K562 (cell line): ENCODE measurements around the gene MELK.

Source experiments
- SMAD1 ChIP-seq: fragments of 150-350 bp; IDR thresholded peaks from 2 replicates; pipeline ENCODE4 v1.6.1; 2014; ENCODE audit warnings: low read length, low read depth; ENCODE audit not compliant: partially characterized antibody
- ZNF175 ChIP-seq: fragments of 200-800 bp; sonication (Bioruptor generic); IDR thresholded peaks from 2 replicates; pipeline ENCODE4 v1.6.1; 2016; ENCODE audit warnings: low read depth, mild to moderate bottlenecking, missing genetic modification characterization, missing compliant biosample characterization
- ZNF274 ChIP-seq: IDR thresholded peaks from 2 replicates; pipeline ENCODE4 v1.6.1; 2011; ENCODE audit warnings: low read depth, mild to moderate bottlenecking, low read length, moderate library complexity, borderline replicate concordance

DNA sequence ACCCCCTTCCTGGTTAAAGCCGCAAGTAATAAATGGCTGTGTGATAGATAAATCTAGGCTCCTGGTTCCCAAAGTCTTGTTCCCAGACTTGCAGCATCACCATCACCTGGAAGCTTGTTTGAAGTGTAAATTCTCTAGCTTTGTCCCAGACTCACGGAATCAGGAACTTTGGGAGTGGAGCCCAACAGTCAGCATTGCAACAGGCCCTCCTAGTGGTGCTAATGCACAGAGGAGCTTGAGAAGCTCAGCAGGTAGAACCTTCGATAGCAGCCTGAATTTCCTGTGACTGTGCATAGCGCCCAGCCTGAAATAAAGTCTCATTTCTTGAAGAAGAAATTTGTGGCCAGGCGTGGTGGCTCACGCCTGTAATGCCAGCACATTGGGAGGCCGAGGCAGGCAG, 30.3 kb upstream of the MELK start:
- TF ChIP-seq ZNF175 (CRISPR knock-in tag) (no peak), ZNF274 (no peak), SMAD1 (no peak)
